ENCODE results near the gene MLLT3.

- TF ChIP-seq POLR2A (IDR thresholded peaks at IDR 0.05; ENCODE audit: low read depth, low read length) (no peak), TAF1 (IDR thresholded peaks at IDR 0.05; ENCODE audit: borderline replicate concordance, low read depth, low read length) (no peak), POLR2AphosphoS5 (IDR thresholded peaks at IDR 0.05; ENCODE audit: low read depth, low read length) (no peak)
These were observed 126.0 kb downstream of the MLLT3 start for GRCh38 chr9:20496328-20496727.

Data from GM12892 (cell line).